H1 (cell line): ENCODE results near the gene PRR5. TPM values are rescaled to one million over a fixed set of nuclear protein-coding genes. Genes with fewer than 3 reads are reported as not detected.

Source experiments
- CREB1 ChIP-seq: IDR thresholded peaks from 2 replicates; pipeline ENCODE4 v1.6.1; 2012; ENCODE audit warnings: inconsistent platforms
- HDAC2 ChIP-seq, 2 experiments: fragments of 300-600 bp in 1 of 2; sonication (generic) in 1 of 2; IDR thresholded peaks; 2 replicates each; pipeline ENCODE4 v1.6.1; 2011 to 2012; ENCODE audit warnings: low read depth in 2 of 2, low read length in 2 of 2, mild to moderate bottlenecking in 2 of 2, moderate library complexity in 2 of 2, borderline replicate concordance in 1 of 2, inconsistent platforms in 1 of 2
- polyA plus RNA-seq, 7 experiments: library from polyadenylated mRNA; depleted of rRNA in 3 of 7; stranded (reverse) in 5 of 7; unstranded in 2 of 7; fragments of >200 nt in 5 of 7; fragments of 200-250 nt in 2 of 7; gene quantifications; 1 replicate in 5 of 7; 2 replicates in 1 of 7; 4 replicates in 1 of 7; pipeline versions ENCODE4 v1.2.1 to v1.2.3, GENCODE V29; 2011 to 2013; ENCODE audit warnings: missing spikeins in 2 of 7, mixed read lengths in 2 of 7
- total RNA-seq: library from RNA; stranded (reverse); fragmentation: NEBNext Ultra II Directional; extraction: Animal tissue kit (Norgen Biotek cat#: 25700); gene quantifications from 2 replicates; pipeline ENCODE4 v1.2.1, GENCODE V29; 2021

Gene PRR5
- total and polyA plus RNA-seq, 2 of the 8 experiments (the other 6 are each of a cell fraction or from before 2014, with no cell fraction given): 16.5 to 25.7 TPM

- TF ChIP-seq HDAC2 (IDR thresholded peaks at IDR 0.05; ENCODE audit: borderline replicate concordance in 1 of 2, low read depth in 2 of 2, low read length in 2 of 2): no peak
- TF ChIP-seq CREB1: no peak
Measured at GRCh38 chr22:44711241-44711560, 9.2 kb downstream of the PRR5 start (continued).
